Chondrocyte (in vitro differentiated cells): ENCODE measurements around the gene TMEM190. TPM values are rescaled to one million over a fixed set of nuclear protein-coding genes. Genes with fewer than 3 reads are reported as not detected.

Experiments used
- DNase-seq: peaks from one replicate; pipeline ENCODE4 v3.0.0; 2021; ENCODE audit warnings: mixed read lengths, low spot score
- H3K27ac Mint-ChIP-seq: one replicate; pipeline ENCODE4 v1.8.0; 2021; ENCODE audit warnings: mild to moderate bottlenecking, moderate library complexity, mixed read lengths; ENCODE audit not compliant: unreplicated experiment
- H3K27me3 Mint-ChIP-seq: 2 replicates; pipeline ENCODE4 v1.8.0; 2021; ENCODE audit warnings: low read depth, mixed read lengths
- H3K36me3 Mint-ChIP-seq: 2 replicates; pipeline ENCODE4 v1.8.0; 2021; ENCODE audit warnings: low read depth, mixed read lengths
- H3K4me1 Mint-ChIP-seq: 2 replicates; pipeline ENCODE4 v1.8.0; 2021; ENCODE audit warnings: low read depth, mild to moderate bottlenecking, mixed read lengths
- H3K4me3 Mint-ChIP-seq: one replicate; pipeline ENCODE4 v1.8.0; 2021; ENCODE audit warnings: mild to moderate bottlenecking, moderate library complexity, mixed read lengths; ENCODE audit not compliant: unreplicated experiment
- H3K9me3 Mint-ChIP-seq: 2 replicates; pipeline ENCODE4 v1.8.0; 2021; ENCODE audit warnings: low read depth, mixed read lengths
- total RNA-seq: library from RNA; stranded (reverse); gene quantifications from 3 replicates; pipeline ENCODE4 v1.2.1, GENCODE V29; 2021
- TF ChIP-seq, protein P1 (sequence below): fragments of 200-600 bp; sonication (generic); IDR thresholded peaks from 2 replicates; pipeline ENCODE4 v1.5.0; 2021; ENCODE audit warnings: antibody characterized with exemption, mild to moderate bottlenecking, moderate library complexity

The TMEM190 gene
- total RNA-seq, 1 donor from 2014 or later: 0.52 TPM

DNA sequence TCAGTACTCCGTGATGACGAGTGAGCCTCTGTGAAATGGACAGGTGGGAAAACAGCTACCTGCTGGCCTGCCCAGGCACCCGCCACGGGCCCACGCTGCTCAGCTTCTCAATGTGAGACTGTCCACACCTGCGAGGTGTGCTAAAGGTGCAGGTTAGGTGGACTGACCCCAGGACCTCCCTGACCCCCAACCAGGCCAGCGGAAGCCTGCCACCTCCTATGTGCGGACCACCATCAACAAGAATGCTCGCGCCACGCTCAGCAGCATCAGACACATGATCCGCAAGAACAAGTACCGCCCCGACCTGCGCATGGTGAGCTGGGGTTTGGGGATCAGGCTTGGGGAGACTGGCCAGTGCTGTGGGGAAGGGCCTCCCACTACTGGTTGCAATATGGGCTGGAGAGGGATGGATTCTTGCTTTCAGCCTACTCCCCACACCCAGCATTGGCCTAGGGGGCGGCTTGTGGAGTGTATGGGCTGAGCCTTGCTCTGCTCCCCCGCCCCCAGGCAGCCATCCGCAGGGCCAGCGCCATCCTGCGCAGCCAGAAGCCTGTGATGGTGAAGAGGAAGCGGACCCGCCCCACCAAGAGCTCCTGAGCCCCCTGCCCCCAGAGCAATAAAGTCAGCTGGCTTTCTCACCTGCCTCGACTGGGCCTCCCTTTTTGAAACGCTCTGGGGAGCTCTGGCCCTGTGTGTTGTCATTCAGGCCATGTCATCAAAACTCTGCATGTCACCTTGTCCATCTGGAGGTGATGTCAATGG, 11.3 kb downstream of the TMEM190 start:
- no peak overlapping the region for H3K27ac Mint-ChIP-seq
- H3K4me3 Mint-ChIP-seq: peak overlapping the region; percentile 99
- peaks cover 21% of the 10 kb centered on the region for H3K36me3 Mint-ChIP-seq
- H3K4me1 Mint-ChIP-seq: peaks cover 63% of the 10 kb centered on the region
- TF ChIP-seq, protein P1, sequence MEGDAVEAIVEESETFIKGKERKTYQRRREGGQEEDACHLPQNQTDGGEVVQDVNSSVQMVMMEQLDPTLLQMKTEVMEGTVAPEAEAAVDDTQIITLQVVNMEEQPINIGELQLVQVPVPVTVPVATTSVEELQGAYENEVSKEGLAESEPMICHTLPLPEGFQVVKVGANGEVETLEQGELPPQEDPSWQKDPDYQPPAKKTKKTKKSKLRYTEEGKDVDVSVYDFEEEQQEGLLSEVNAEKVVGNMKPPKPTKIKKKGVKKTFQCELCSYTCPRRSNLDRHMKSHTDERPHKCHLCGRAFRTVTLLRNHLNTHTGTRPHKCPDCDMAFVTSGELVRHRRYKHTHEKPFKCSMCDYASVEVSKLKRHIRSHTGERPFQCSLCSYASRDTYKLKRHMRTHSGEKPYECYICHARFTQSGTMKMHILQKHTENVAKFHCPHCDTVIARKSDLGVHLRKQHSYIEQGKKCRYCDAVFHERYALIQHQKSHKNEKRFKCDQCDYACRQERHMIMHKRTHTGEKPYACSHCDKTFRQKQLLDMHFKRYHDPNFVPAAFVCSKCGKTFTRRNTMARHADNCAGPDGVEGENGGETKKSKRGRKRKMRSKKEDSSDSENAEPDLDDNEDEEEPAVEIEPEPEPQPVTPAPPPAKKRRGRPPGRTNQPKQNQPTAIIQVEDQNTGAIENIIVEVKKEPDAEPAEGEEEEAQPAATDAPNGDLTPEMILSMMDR: no peak
- H3K27me3 Mint-ChIP-seq: no peaks in the 10 kb centered on the region
- H3K9me3 Mint-ChIP-seq: no peaks in the 10 kb centered on the region
- DNase-seq: no peak

DNA sequence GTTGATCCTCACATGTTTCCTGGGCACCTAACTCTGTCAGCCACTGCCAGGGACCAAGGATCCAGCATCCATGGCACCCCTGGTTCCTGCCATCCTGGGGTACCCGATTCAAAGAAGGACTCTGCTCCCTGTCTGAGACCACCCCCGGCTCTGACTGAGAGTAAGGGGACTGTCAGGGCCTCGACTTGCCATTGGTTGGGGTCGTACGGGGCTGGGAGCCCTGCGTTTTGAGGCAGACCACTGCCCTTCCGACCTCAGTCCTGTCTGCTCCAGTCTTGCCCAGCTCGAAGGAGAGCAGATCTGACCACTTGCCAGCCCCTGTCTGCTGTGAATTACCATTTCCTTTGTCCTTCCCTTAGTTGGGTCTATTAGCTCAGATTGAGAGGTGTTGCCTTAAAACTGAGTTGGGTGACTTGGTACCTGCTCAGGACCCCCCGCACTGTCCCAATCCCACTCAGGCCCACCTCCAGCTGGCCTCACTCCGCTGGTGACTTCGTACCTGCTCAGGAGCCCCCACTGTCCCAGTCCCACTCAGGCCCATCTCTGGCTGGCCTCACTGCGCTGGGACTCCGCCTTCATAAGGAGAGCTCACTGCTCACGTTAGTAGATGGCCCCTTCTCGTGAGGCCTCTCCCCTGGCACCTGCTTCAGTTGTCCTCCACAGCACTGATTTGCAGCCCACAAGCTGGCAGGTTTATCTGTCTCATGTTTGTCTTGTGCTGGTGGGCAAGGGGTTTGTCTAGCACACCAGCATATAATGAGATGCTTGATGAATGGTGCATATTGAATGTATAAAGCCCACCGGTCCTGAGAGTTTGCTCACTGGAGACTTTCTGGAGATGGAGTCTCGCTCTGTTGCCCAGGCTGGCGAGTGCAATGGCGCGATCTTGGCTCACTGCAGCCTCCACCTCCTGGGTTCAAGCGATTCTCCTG, 13.0 kb downstream of the TMEM190 start:
- no peak for DNase-seq
- Mint-ChIP-seq H3K9me3 (no peaks in the 10 kb centered on the region), H3K36me3 (peaks cover 21% of the 10 kb centered on the region), H3K27me3 (no peaks in the 10 kb centered on the region), H3K4me3 (peak overlapping the region; percentile 36), H3K4me1 (peaks cover 60% of the 10 kb centered on the region), H3K27ac (peak overlapping the region; percentile 32)
- TF ChIP-seq, protein P1: no peak

DNA sequence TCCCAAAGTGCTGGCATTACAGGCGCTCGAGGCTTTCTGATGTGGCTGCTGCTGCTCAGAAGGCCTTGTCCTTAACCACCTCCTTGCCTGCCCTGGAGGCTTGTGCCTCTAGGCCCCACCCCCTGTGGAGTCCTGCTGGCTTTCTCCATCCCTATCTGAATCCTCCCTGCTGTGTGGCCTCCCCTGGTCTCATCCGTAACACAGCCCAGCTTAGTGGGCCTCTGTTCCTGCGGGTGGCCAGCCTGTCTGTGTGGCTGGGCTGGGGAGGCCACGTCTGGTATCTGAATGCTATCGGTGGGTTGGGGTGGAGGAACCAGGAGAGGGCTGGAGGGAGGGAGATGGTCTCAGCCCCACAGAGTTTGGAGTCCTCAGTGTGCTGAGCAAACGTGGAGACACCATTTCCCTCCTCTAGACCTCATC, 13.8 kb downstream of the TMEM190 start:
- no peak overlapping the region for H3K27ac Mint-ChIP-seq
- no peaks in the 10 kb centered on the region for H3K9me3 Mint-ChIP-seq
- DNase-seq: no peak
- H3K4me3 Mint-ChIP-seq: no peak overlapping the region
- H3K36me3 Mint-ChIP-seq: peaks cover 21% of the 10 kb centered on the region
- H3K4me1 Mint-ChIP-seq: peaks cover 55% of the 10 kb centered on the region
- H3K27me3 Mint-ChIP-seq: no peaks in the 10 kb centered on the region
- TF ChIP-seq, protein P1: no peak

DNA sequence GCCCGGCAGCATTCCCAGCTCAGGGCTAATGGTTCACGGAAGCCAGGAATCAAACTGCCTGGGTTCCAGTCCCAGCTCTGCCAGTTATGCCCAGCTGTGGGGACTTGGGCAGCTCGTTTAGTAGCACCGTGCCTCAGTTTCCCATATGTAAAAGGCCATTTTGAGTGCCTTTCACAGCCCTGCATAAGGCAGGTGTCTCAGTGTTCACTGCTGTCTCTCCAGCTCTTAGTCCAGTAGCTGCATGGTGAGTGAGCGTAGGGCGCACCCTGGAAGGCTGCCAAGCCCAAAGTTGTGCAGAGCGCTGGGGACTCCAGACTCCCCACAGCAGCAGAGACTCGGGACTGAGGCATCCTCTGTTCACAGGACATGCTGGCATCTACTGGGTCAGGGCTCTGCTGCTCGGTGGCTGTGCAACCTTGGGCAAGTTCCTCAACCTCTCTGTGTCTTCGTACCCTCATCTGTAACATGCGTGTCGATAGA, 14.6 kb downstream of the TMEM190 start:
- DNase-seq: no peak
- TF ChIP-seq, protein P1: no peak
- H3K27ac Mint-ChIP-seq: no peak overlapping the region
- no peaks in the 10 kb centered on the region for H3K27me3 Mint-ChIP-seq
- no peak overlapping the region for H3K4me3 Mint-ChIP-seq
- peaks cover 53% of the 10 kb centered on the region for H3K4me1 Mint-ChIP-seq
- peaks cover 19% of the 10 kb centered on the region for H3K36me3 Mint-ChIP-seq
- no peaks in the 10 kb centered on the region for H3K9me3 Mint-ChIP-seq
